Liver (tissue), 9 donors: ENCODE data around the gene KAT14. TPM values are rescaled to one million over a fixed set of nuclear protein-coding genes. Genes with fewer than 3 reads are reported as not detected.
"Not testable (repeated sequence)": the region's sequence is repeated elsewhere in the genome, so short reads cannot be mapped to it uniquely, and the experiment has no call there.

Experiments
- DNase-seq: peaks from one replicate; pipeline ENCODE4 v3.0.0-alpha.2; 2017; ENCODE audit warnings: low spot score
- H3K27ac ChIP-seq, 2 donors: one replicate each; pipeline ENCODE4 v1.7.0; 2013; ENCODE audit warnings: inconsistent platforms in 2 of 2, low read length in 2 of 2, control low read depth in 1 of 2, low read depth in 1 of 2, mild to moderate bottlenecking in 1 of 2
- H3K27me3 ChIP-seq, 4 donors: one replicate each; pipeline versions ENCODE4 v1.6.1 to v1.7.0; 2013; ENCODE audit warnings: low read length in 3 of 4, inconsistent platforms in 1 of 4, mild to moderate bottlenecking in 1 of 4, moderate library complexity in 1 of 4; ENCODE audit not compliant: control insufficient read depth in 4 of 4, insufficient read depth in 4 of 4
- H3K36me3 ChIP-seq, 4 donors: one replicate each; pipeline versions ENCODE4 v1.6.1 to v1.7.0; 2013; ENCODE audit warnings: low read length in 3 of 4, mild to moderate bottlenecking in 3 of 4, low read depth in 1 of 4, moderate library complexity in 1 of 4; ENCODE audit not compliant: control insufficient read depth in 4 of 4, insufficient read depth in 3 of 4
- H3K4me1 ChIP-seq, 4 donors: one replicate each; pipeline versions ENCODE4 v1.6.1 to v1.7.0; 2013; ENCODE audit warnings: low read length in 3 of 4, mild to moderate bottlenecking in 3 of 4, moderate library complexity in 1 of 4; ENCODE audit not compliant: control insufficient read depth in 4 of 4, insufficient read depth in 4 of 4
- H3K4me3 ChIP-seq, 3 donors: one replicate each; pipeline versions ENCODE4 v1.6.1 to v1.7.0; 2013; ENCODE audit warnings: low read length in 3 of 3, control low read depth in 1 of 3, low read depth in 1 of 3, mild to moderate bottlenecking in 1 of 3
- H3K9ac ChIP-seq, 2 donors: one replicate each; pipeline ENCODE4 v1.7.0; 2013; ENCODE audit warnings: low read length in 2 of 2, mild to moderate bottlenecking in 2 of 2, moderate library complexity in 2 of 2, control low read depth in 1 of 2, low read depth in 1 of 2
- H3K9me3 ChIP-seq, 4 donors: one replicate each; pipeline versions ENCODE4 v1.6.1 to v1.7.0; 2013; ENCODE audit warnings: low read length in 3 of 4; ENCODE audit not compliant: control insufficient read depth in 4 of 4
- ATF3 ChIP-seq: IDR thresholded peaks from 2 replicates; pipeline ENCODE4 v1.6.1; 2016; ENCODE audit warnings: antibody characterized with exemption
- CTCF ChIP-seq: fragments of 150-350 bp; IDR thresholded peaks from 2 replicates; pipeline ENCODE4 v1.5.1; 2017; ENCODE audit warnings: improper control_type of control experiment, low read depth, low read length; ENCODE audit not compliant: missing input control
- EGR1 ChIP-seq, 2 donors: IDR thresholded peaks; 2 replicates each; pipeline ENCODE4 v1.6.1; 2016 to 2018; ENCODE audit warnings: antibody characterized with exemption in 2 of 2, low read depth in 2 of 2
- FOXA1 ChIP-seq: IDR thresholded peaks from 2 replicates; pipeline ENCODE4 v1.6.1; 2016; ENCODE audit warnings: antibody characterized with exemption
- FOXA2 ChIP-seq: IDR thresholded peaks from 2 replicates; pipeline ENCODE4 v1.6.1; 2016; ENCODE audit warnings: antibody characterized with exemption
- GABPA ChIP-seq, 2 donors: IDR thresholded peaks in 1 of 2; conservative IDR thresholded peaks in 1 of 2; 2 replicates each; pipeline ENCODE4 v1.6.1; 2016; ENCODE audit warnings: antibody characterized with exemption in 2 of 2, mild to moderate bottlenecking in 1 of 2, moderate library complexity in 1 of 2
- HNF4A ChIP-seq, 2 donors: conservative IDR thresholded peaks; 2 replicates each; pipeline ENCODE4 v1.6.1; 2016; ENCODE audit warnings: antibody characterized with exemption in 2 of 2, mild to moderate bottlenecking in 2 of 2
- HNF4G ChIP-seq: IDR thresholded peaks from 2 replicates; pipeline ENCODE4 v1.6.1; 2016; ENCODE audit warnings: antibody characterized with exemption
- JUND ChIP-seq, 2 donors: IDR thresholded peaks; 2 replicates each; pipeline ENCODE4 v1.6.1; 2016; ENCODE audit warnings: antibody characterized with exemption in 2 of 2
- MAX ChIP-seq: IDR thresholded peaks from 2 replicates; pipeline ENCODE4 v1.6.1; 2016; ENCODE audit warnings: antibody characterized with exemption
- NR2F2 ChIP-seq: IDR thresholded peaks from 2 replicates; pipeline ENCODE4 v1.6.1; 2016; ENCODE audit warnings: antibody characterized with exemption
- RAD21 ChIP-seq, 2 donors: IDR thresholded peaks; 2 replicates each; pipeline ENCODE4 v1.6.1; 2016; ENCODE audit warnings: antibody characterized with exemption in 2 of 2, mild to moderate bottlenecking in 2 of 2
- REST ChIP-seq: IDR thresholded peaks from 2 replicates; pipeline ENCODE4 v1.6.1; 2016; ENCODE audit warnings: antibody characterized with exemption, mild to moderate bottlenecking
- RXRA ChIP-seq, 2 donors: IDR thresholded peaks; 2 replicates each; pipeline ENCODE4 v1.6.1; 2017 to 2018; ENCODE audit warnings: antibody characterized with exemption in 2 of 2, mild to moderate bottlenecking in 1 of 2
- SP1 ChIP-seq: IDR thresholded peaks from 2 replicates; pipeline ENCODE4 v1.6.1; 2018; ENCODE audit warnings: antibody characterized with exemption, mild to moderate bottlenecking
- TAF1 ChIP-seq: conservative IDR thresholded peaks from 2 replicates; pipeline ENCODE4 v1.6.1; 2016; ENCODE audit warnings: antibody characterized with exemption, mild to moderate bottlenecking
- YY1 ChIP-seq: IDR thresholded peaks from 2 replicates; pipeline ENCODE4 v1.6.1; 2016; ENCODE audit warnings: antibody characterized with exemption, mild to moderate bottlenecking
- ZBTB33 ChIP-seq: IDR thresholded peaks from 2 replicates; pipeline ENCODE4 v1.6.1; 2016; ENCODE audit warnings: antibody characterized with exemption
- WGBS: extraction: QIAGEN DNeasy Blood & Tissue Kit; methylation state at CpG from one replicate; pipeline ENCODE4 v1.1.7; 2013; 5-methylcytosine and 5-hydroxymethylcytosine counted together
- polyA plus RNA-seq, 2 donors: library from polyadenylated mRNA; stranded (reverse) in 1 of 2; unstranded in 1 of 2; fragments of 200-250 nt in 1 of 2; fragments of >200 nt in 1 of 2; fragmentation: Nextera tagmentation in 1 of 2; extraction: Ambion mirVana in 1 of 2; gene quantifications; one replicate each; pipeline versions ENCODE4 v1.2.1 to v1.2.3, GENCODE V29; 2013 to 2015
- total RNA-seq, 2 donors: library from RNA; depleted of rRNA; stranded (reverse); fragments of >200 nt; gene quantifications; one replicate each; pipeline ENCODE4 v1.2.3, GENCODE V29; 2014
- donor health status: healthy.
- donor health status: healthy.
- donor health status: healthy.
- donor health status: healthy.
- donor health status: healthy.

The KAT14 gene
- total and polyA plus RNA-seq, 4 donors, result 5.5 to 10.2 (median 6.2) TPM

- TF ChIP-seq REST, result no peak
- no peak for TF ChIP-seq HNF4A (conservative IDR thresholded peaks at IDR 0.05)
- TF ChIP-seq GABPA (IDR thresholded peaks at IDR 0.05 in 1 of 2, conservative IDR thresholded peaks at IDR 0.05 in 1 of 2), result no peak
- no peak for TF ChIP-seq MAX
Measured at GRCh38 chr20:18093388-18093787, 44.3 kb upstream of the KAT14 start (continued).

- H3K27me3 ChIP-seq, result peaks cover 0 to 3% (median 0%) of the 10 kb centered on the region in 4 donors
- no peaks in the 10 kb centered on the region for H3K9me3 ChIP-seq
- H3K36me3 ChIP-seq, result no peaks in the 10 kb centered on the region
- no peak overlapping the region for H3K9ac ChIP-seq
- no peaks in the 10 kb centered on the region for H3K4me1 ChIP-seq
- WGBS, result 62% methylated on average over 5 of the region's 5 CpGs
- DNase-seq, result no peak
- TF ChIP-seq CTCF (no peak), GABPA (IDR thresholded peaks at IDR 0.05 in 1 of 2, conservative IDR thresholded peaks at IDR 0.05 in 1 of 2) (no peak), HNF4G (no peak), FOXA1 (no peak), REST (no peak), NR2F2 (no peak), RXRA (IDR thresholded peaks at IDR 0.05) (no peak), YY1 (no peak), SP1 (no peak), EGR1 (IDR thresholded peaks at IDR 0.05; ENCODE audit: low read depth in 2 of 2) (no peak), ATF3 (no peak), JUND (IDR thresholded peaks at IDR 0.05) (no peak), RAD21 (IDR thresholded peaks at IDR 0.05) (no peak), FOXA2 (no peak), ZBTB33 (no peak), TAF1 (no peak), MAX (no peak)
- H3K27ac ChIP-seq, result no peak overlapping the region
- H3K4me3 ChIP-seq, result no peak overlapping the region
Measured at GRCh38 chr20:18094191-18094590, 43.5 kb upstream of the KAT14 start.

- WGBS, result 93% methylated on average over 11 of the region's 11 CpGs
- not testable (repeated sequence) for DNase-seq, H3K9me3 ChIP-seq, H3K4me1 ChIP-seq, H3K36me3 ChIP-seq, H3K27ac ChIP-seq, H3K27me3 ChIP-seq, H3K9ac ChIP-seq, H3K4me3 ChIP-seq
Measured at GRCh38 chr20:18100569-18100968, 37.1 kb upstream of the KAT14 start.
